Nephron progenitor cell (in vitro differentiated cells): Measurements from ENCODE around the gene RNF217.

Experiments used
- DNase-seq: peaks from one replicate; pipeline ENCODE4 v3.0.0; 2021
- H3K27ac Mint-ChIP-seq: 2 replicates; pipeline ENCODE4 v1.8.0; 2021; ENCODE audit warnings: mild to moderate bottlenecking, moderate library complexity, mixed read lengths
- H3K27me3 Mint-ChIP-seq: 2 replicates; pipeline ENCODE4 v1.8.0; 2021; ENCODE audit warnings: mild to moderate bottlenecking, low read depth, mixed read lengths; ENCODE audit not compliant: poor library complexity
- H3K36me3 Mint-ChIP-seq: 2 replicates; pipeline ENCODE4 v1.8.0; 2021; ENCODE audit warnings: low read depth, mixed read lengths
- H3K4me1 Mint-ChIP-seq: 2 replicates; pipeline ENCODE4 v1.8.0; 2021; ENCODE audit warnings: mixed read lengths
- H3K4me3 Mint-ChIP-seq: 2 replicates; pipeline ENCODE4 v1.8.0; 2021; ENCODE audit warnings: mild to moderate bottlenecking, moderate library complexity, mixed read lengths
- H3K9me3 Mint-ChIP-seq: 2 replicates; pipeline ENCODE4 v1.8.0; 2021; ENCODE audit warnings: mild to moderate bottlenecking, moderate library complexity, mixed read lengths
- CTCF ChIP-seq: fragments of 200-600 bp; sonication (generic); IDR thresholded peaks from 2 replicates; pipeline ENCODE4 v1.5.0; 2021; ENCODE audit warnings: antibody characterized with exemption

The RNF217 gene

GRCh38 chr6:125057392-125058246 is 95.4 kb downstream of the RNF217 start:
- DNase-seq: no peak
- Mint-ChIP-seq H3K4me1 (peaks cover 44% of the 10 kb centered on the region), H3K4me3 (no peak overlapping the region), H3K27me3 (no peaks in the 10 kb centered on the region), H3K27ac (peak overlapping the region; percentile 48), H3K9me3 (no peaks in the 10 kb centered on the region), H3K36me3 (peaks cover 37% of the 10 kb centered on the region)
- TF ChIP-seq CTCF: no peak

DNA sequence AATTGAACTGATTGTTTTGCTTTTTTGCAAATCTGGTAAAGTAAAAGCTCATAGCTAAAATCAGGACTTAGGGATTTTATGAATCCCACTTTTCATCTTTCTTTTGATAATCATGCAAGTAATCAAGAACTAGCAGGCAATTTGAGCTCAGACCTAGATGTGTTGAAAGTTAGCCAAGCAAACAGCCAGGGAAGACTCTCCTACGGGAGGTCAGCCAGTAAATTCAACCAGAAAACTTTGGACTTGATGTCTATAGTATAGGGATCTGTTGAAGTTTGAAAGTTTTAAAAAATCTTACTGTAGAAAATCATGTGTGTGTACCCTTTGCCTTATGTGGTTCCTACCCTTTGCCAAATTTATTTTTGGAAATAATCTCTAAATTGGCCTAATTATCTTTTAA is 96.3 kb downstream of the RNF217 start:
- H3K27me3 Mint-ChIP-seq: no peaks in the 10 kb centered on the region
- DNase-seq: no peak
- H3K4me3 Mint-ChIP-seq: no peak overlapping the region
- no peaks in the 10 kb centered on the region for H3K9me3 Mint-ChIP-seq
- peak overlapping the region; percentile 33 for H3K27ac Mint-ChIP-seq
- H3K36me3 Mint-ChIP-seq: peaks cover 38% of the 10 kb centered on the region
- H3K4me1 Mint-ChIP-seq: peaks cover 37% of the 10 kb centered on the region
- TF ChIP-seq CTCF: no peak

DNA sequence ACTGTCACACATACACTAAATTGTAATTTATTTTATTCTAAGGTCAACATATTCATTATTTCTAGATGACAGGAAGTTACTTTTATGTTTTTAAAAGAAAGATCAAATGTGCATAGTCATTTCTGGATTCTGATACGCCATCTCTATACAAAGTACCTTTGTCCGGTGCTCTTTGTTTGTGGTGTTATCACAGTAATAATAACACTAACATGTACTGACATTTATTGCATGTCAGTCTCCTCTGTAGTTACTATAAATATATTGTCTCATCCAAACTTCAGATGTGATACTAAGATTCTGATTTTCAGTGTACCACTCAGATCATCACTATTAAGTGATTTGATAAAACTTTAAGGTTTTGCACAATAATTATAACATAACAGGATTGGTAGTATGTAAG is 101.1 kb downstream of the RNF217 start:
- TF ChIP-seq CTCF: no peak
- Mint-ChIP-seq H3K4me1 (peaks cover 13% of the 10 kb centered on the region), H3K36me3 (peaks cover 26% of the 10 kb centered on the region), H3K4me3 (no peak overlapping the region), H3K27ac (no peak overlapping the region), H3K27me3 (no peaks in the 10 kb centered on the region), H3K9me3 (no peaks in the 10 kb centered on the region)
- DNase-seq: no peak

GRCh38 chr6:125066140-125066539 is 103.9 kb downstream of the RNF217 start:
- DNase-seq: no peak
- Mint-ChIP-seq H3K36me3 (peaks cover 9% of the 10 kb centered on the region), H3K27ac (no peak overlapping the region), H3K9me3 (no peaks in the 10 kb centered on the region), H3K4me3 (no peak overlapping the region), H3K4me1 (no peaks in the 10 kb centered on the region), H3K27me3 (no peaks in the 10 kb centered on the region)
- no peak for TF ChIP-seq CTCF

DNA sequence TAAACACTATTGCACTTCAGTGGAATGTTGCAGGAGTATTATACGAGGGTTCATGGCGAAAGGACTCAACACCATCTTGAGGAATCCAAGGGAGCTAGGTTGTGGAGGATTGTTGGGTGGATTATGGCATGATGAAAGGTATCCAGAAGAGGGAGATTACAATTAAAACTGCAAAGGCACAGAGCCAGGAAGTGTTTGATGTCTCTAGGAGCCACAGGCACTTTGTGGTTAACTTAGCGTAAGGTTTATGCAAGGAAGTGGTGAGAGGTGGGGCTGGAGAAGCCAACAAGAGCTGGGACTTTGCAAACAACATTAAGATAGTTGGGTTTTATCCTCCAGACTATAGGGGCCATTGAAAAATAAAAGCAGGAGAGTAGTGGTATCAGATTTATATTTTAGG is 104.7 kb downstream of the RNF217 start:
- peaks cover 4% of the 10 kb centered on the region for H3K36me3 Mint-ChIP-seq
- DNase-seq: no peak

More for the DNA sequence above, 104.7 kb downstream of the RNF217 start:
- H3K4me3 Mint-ChIP-seq: no peak overlapping the region
- no peaks in the 10 kb centered on the region for H3K27me3 Mint-ChIP-seq
- TF ChIP-seq CTCF: no peak
- H3K9me3 Mint-ChIP-seq: no peaks in the 10 kb centered on the region
- H3K27ac Mint-ChIP-seq: no peak overlapping the region
- no peaks in the 10 kb centered on the region for H3K4me1 Mint-ChIP-seq
